Kidney epithelial cell (primary cell): ENCODE measurements around the gene LHPP. TPM values are rescaled to one million over a fixed set of nuclear protein-coding genes. Genes with fewer than 3 reads are reported as not detected.

ENCODE experiments used
- DNase-seq: peaks from one replicate; pipeline ENCODE4 v3.0.0-alpha.2; 2010; ENCODE audit warnings: low read depth
- H3K27me3 ChIP-seq: 2 replicates; pipeline ENCODE4 v1.6.0; 2011; ENCODE audit warnings: low read length; ENCODE audit not compliant: control insufficient read depth, insufficient read depth
- H3K36me3 ChIP-seq: 2 replicates; pipeline ENCODE4 v1.5.1; 2011; ENCODE audit warnings: low read length; ENCODE audit not compliant: control insufficient read depth, insufficient read depth
- H3K4me3 ChIP-seq: 2 replicates; pipeline ENCODE4 v1.5.1; 2011; ENCODE audit warnings: low read depth, mild to moderate bottlenecking, control low read depth, low read length
- total RNA-seq: library from RNA; depleted of rRNA; stranded (reverse); fragments of >200 nt; gene quantifications from 2 replicates; pipeline ENCODE4 v1.2.3, GENCODE V29; 2015
- TF ChIP-seq, protein P1 (sequence below): IDR thresholded peaks from 2 replicates; pipeline ENCODE4 v1.5.1; 2011; ENCODE audit warnings: mild to moderate bottlenecking, moderate library complexity, low read length, control low read depth, inconsistent platforms; ENCODE audit not compliant: insufficient read depth, poor library complexity, severe bottlenecking

The LHPP gene
- total RNA-seq, 1 donor from 2014 or later, result 6.3 TPM

DNA sequence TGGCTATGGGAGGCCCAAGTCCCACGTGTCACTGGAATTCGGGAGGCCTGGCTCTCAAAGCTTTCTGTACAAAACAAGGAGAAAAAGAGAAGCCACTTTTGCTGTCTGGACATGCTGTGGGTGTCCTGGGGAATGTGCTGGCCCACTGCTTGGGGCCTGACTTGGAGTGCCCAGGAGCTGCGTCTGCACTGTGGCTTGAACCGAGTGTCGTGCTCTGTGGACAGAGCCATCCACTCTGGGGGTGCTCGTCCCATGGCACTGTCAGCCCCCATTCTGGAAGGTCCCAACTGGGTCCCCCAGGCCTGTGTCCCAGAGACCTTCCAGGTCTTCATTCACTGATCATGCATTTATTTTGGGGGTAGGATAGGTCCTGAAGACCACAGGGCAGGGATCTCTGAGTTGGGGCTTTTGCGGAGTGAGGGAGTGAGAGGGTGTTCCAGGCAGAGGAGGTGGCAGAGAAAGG is 138.0 kb downstream of the LHPP start:
- H3K4me3 ChIP-seq, result no peak overlapping the region
- no peak for DNase-seq
- H3K36me3 ChIP-seq, result no peaks in the 10 kb centered on the region
- peaks cover 14% of the 10 kb centered on the region for H3K27me3 ChIP-seq
- TF ChIP-seq, protein P1, sequence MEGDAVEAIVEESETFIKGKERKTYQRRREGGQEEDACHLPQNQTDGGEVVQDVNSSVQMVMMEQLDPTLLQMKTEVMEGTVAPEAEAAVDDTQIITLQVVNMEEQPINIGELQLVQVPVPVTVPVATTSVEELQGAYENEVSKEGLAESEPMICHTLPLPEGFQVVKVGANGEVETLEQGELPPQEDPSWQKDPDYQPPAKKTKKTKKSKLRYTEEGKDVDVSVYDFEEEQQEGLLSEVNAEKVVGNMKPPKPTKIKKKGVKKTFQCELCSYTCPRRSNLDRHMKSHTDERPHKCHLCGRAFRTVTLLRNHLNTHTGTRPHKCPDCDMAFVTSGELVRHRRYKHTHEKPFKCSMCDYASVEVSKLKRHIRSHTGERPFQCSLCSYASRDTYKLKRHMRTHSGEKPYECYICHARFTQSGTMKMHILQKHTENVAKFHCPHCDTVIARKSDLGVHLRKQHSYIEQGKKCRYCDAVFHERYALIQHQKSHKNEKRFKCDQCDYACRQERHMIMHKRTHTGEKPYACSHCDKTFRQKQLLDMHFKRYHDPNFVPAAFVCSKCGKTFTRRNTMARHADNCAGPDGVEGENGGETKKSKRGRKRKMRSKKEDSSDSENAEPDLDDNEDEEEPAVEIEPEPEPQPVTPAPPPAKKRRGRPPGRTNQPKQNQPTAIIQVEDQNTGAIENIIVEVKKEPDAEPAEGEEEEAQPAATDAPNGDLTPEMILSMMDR, result no peak

DNA sequence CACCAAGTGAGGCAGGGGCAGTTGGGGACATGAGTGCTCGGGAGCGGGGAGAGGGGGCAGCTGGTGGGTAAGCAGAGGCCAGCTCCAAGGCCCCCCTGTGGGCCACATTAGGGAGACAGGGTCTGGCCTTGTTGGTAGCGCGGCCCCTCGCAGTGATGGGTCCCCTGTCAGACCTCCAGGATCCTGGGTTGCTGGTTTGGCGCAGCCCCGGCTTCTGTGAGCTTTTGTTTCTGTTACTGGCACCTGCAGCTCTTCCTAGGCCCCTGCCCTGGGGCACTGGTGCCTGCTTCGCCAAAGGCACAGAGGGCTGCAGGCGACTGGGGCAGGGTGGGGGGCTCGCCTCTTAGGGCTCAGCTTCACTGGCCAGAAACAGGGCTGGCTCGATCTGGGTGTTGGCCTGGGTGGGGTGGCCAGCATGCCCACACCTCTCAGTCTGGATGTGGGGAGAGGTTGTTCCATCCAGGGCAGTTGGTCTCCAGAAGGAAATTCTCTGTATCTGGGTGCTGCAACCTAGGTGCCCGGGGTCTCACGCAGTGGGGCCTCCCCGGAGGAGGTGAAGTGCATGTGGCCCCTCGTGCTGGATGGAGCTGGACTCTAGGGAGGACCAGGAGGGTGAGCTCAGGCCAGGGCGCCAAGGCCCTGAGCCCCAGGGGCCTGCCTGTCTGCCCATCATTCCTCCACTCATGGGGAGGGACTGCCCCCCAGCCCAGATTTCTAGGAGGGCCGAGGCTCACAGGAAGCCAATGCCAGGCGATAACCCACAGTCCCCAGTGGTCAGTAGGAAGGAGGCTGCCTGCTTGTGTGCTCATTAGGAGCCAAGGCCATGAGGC is 138.6 kb downstream of the LHPP start:
- TF ChIP-seq, protein P1, result no peak
- H3K4me3 ChIP-seq, result no peak overlapping the region
- peaks cover 14% of the 10 kb centered on the region for H3K27me3 ChIP-seq
- no peaks in the 10 kb centered on the region for H3K36me3 ChIP-seq
- no peak for DNase-seq

DNA sequence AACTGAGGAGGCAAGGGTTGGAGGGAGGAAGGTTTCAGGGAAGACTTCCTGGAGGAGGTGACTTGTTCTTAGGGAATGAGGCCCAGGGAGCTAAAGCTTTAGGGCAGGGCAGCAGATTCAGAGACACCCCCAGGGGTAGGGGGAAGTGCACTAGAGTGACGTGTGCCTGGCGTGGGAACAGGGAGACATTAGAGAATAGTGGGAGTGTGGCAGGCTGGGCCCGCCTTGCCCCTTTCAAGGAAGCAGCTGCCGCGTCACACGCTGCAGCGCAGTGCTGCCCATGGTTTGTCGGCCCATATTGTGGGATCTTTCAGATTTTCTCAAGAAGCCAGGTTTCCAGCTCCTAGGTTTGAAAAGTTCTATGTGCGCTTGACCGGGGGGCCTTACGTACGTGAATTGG is 139.4 kb downstream of the LHPP start:
- Histone ChIP-seq H3K27me3 (peaks cover 14% of the 10 kb centered on the region), H3K4me3 (no peak overlapping the region), H3K36me3 (no peaks in the 10 kb centered on the region)
- DNase-seq, result no peak
- TF ChIP-seq, protein P1, result no peak

DNA sequence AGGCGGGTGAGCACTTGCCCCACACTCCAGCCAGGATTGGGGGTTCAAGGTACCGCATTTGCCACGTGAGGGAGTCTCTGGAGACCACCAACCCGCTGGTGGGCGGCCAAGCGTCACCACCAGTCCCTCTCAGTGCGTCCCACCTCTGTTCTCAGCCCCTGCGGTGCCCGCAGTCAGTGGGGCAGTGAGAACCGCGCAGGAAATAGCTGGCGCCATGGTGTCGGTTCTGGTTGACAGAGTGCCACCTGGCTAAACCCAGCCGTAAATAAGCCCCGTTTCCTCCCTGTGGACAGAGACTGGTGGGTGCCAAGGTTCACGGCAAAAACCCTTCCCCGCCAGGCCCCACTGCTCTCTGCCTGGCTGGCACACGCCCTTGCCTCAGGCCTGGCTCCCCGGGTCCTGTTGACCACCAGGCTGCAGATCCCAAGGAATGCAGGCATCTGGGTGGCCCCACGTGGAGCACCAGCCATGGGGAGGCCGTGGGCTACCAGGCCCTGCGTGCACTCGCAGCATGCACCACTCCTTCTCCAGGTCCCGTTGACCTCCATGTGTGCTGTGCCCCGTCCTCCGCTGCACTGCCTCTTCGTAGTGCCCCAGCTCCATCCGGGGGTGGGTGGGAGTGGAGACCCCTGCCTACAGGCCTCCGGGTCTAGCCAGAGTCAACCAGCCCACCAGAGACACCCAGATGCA is 140.0 kb downstream of the LHPP start:
- no peak overlapping the region for H3K4me3 ChIP-seq
- DNase-seq, result no peak
- TF ChIP-seq, protein P1, result no peak
- H3K27me3 ChIP-seq, result peaks cover 15% of the 10 kb centered on the region
- no peaks in the 10 kb centered on the region for H3K36me3 ChIP-seq

- DNase-seq, result no peak
- no peak overlapping the region for H3K4me3 ChIP-seq
- H3K36me3 ChIP-seq, result no peaks in the 10 kb centered on the region
- peaks cover 18% of the 10 kb centered on the region for H3K27me3 ChIP-seq
- TF ChIP-seq, protein P1, result no peak
Observed at GRCh38 chr10:124602121-124602561, 140.5 kb downstream of the LHPP start.
